GM12872 (cell line): Measurements from ENCODE around the gene SPTBN5.
A peak's percentile ranks its signal among the peaks of the same experiment; 100 is the strongest.

Experiments used
- CTCF ChIP-seq: IDR thresholded peaks from 3 replicates; pipeline ENCODE4 v1.5.1; 2011; ENCODE audit warnings: low read depth, mild to moderate bottlenecking, low read length, moderate library complexity; ENCODE audit not compliant: insufficient read depth

The SPTBN5 gene

GRCh38 chr15:41908736-41909461 is 15.0 kb upstream of the SPTBN5 start:
- no peak for TF ChIP-seq CTCF

- TF ChIP-seq CTCF: no peak
These were observed 13.3 kb upstream of the SPTBN5 start for GRCh38 chr15:41907141-41907540.

GRCh38 chr15:41906608-41907007 is 12.8 kb upstream of the SPTBN5 start:
- TF ChIP-seq CTCF: no peak

- TF ChIP-seq CTCF: no peak
These were observed 11.4 kb upstream of the SPTBN5 start for GRCh38 chr15:41905036-41905793.

GRCh38 chr15:41904541-41905005 is 10.7 kb upstream of the SPTBN5 start:
- peak; percentile 90 for TF ChIP-seq CTCF

- no peak for TF ChIP-seq CTCF
These were observed 9.9 kb upstream of the SPTBN5 start for GRCh38 chr15:41903782-41904181.

GRCh38 chr15:41901431-41901830 is 7.6 kb upstream of the SPTBN5 start:
- no peak for TF ChIP-seq CTCF
